ENCODE results near the gene A2ML1.
"Not testable (repeated sequence)": the region's sequence is repeated elsewhere in the genome, so short reads cannot be mapped to it uniquely, and the experiment has no call there.

The A2ML1 gene

DNA sequence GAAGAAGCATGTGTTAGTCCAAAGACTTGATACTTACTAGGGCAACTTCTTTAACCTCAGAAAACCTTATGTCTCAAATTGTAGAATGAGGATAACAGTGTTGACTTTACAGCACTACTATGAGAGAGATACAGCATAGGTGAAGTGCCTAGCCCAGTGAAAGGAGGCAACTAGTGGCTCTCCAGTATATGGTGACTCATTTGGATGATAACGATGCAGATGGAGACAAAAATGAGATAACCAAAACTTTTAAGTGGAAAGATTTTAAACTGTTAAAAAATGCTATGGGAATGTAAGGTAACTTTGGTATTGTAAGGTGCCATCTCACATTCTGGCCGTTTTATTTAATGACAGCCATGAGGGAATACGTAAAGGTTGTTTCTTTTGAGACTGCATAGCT is 94.6 kb downstream of the A2ML1 start:
- TF ChIP-seq, protein P1, sequence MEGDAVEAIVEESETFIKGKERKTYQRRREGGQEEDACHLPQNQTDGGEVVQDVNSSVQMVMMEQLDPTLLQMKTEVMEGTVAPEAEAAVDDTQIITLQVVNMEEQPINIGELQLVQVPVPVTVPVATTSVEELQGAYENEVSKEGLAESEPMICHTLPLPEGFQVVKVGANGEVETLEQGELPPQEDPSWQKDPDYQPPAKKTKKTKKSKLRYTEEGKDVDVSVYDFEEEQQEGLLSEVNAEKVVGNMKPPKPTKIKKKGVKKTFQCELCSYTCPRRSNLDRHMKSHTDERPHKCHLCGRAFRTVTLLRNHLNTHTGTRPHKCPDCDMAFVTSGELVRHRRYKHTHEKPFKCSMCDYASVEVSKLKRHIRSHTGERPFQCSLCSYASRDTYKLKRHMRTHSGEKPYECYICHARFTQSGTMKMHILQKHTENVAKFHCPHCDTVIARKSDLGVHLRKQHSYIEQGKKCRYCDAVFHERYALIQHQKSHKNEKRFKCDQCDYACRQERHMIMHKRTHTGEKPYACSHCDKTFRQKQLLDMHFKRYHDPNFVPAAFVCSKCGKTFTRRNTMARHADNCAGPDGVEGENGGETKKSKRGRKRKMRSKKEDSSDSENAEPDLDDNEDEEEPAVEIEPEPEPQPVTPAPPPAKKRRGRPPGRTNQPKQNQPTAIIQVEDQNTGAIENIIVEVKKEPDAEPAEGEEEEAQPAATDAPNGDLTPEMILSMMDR (IDR thresholded peaks at IDR 0.05; ENCODE audit: borderline replicate concordance, insufficient read depth, low read depth, low read length) = no peak
- H3K4me3 ChIP-seq (ENCODE audit: low read depth, low read length) = no peak overlapping the region

DNA sequence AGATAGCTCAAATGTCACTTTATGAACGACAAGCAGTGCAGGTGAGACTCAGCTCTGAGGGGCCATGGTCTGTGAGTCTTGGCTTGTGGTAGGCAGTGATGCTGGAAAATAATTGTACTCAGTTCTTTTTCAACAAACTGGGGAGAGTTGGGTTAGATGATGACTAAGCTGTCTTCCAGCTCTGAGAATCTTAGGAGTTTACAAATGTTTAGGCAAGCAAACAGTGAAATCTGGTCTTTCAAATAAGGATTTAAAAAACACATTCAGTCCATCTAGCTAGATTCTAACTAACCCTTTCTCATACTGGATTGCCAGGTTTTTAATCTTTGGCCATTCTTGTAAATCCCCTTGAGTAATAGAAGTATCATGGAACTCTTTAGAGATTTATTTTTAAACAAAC is 95.3 kb downstream of the A2ML1 start:
- TF ChIP-seq, protein P1 (IDR thresholded peaks at IDR 0.05; ENCODE audit: borderline replicate concordance, insufficient read depth, low read depth, low read length) = no peak
- H3K4me3 ChIP-seq (ENCODE audit: low read depth, low read length) = no peak overlapping the region

DNA sequence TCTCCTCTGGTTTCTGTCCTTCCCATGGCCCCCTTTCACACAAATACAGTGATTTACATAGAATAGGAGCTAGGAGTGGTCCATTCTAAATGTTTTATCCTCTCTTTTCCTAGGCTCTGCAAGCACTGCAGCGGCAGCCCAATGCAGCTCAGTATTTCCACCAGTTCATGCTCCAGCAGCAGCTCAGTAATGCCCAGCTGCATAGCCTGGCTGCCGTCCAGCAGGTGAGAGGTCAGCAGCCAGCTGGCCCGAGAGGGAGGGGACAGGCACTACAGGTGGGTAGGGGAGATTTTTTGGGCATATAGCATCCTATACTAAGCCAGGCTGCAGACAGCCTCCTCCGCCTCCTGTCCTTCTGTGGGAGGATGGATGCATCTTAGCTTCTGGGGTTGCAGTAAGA is 97.2 kb downstream of the A2ML1 start:
- not testable (repeated sequence) for H3K4me3 ChIP-seq (ENCODE audit: low read depth, low read length)

DNA sequence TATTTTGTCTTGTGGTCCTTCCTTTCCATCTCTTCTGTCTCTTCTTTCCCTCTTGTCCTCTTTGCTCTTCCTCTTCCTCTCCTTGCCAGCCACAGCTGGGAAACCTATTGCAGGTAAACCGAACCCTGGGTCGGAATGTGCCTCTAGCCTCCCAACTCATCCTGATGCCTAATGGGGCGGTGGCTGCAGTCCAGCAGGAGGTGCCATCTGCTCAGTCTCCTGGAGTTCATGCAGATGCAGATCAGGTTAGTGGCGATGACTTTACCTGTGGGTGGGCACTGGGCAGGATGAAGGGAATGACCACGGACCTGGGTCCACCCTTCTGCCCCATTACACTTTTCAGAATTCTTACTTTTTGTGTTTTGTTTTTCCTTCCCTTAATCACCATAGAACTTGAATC is 100.1 kb downstream of the A2ML1 start:
- TF ChIP-seq, protein P1 (IDR thresholded peaks at IDR 0.05; ENCODE audit: borderline replicate concordance, insufficient read depth, low read depth, low read length) = no peak
- no peak overlapping the region for H3K4me3 ChIP-seq (ENCODE audit: low read depth, low read length)

All from GM12875 (cell line).